ENCODE results near the gene TBATA.

Gene TBATA

GRCh38 chr10:70738761-70739121 is 46.4 kb downstream of the TBATA start:
- no peak overlapping the region for H3K27ac ChIP-seq
- TF ChIP-seq CTCF (IDR thresholded peaks at IDR 0.05) = no peak

- no peak for TF ChIP-seq ZFX (IDR thresholded peaks at IDR 0.05; ENCODE audit: borderline replicate concordance)
- no peak for TF ChIP-seq CTCF (IDR thresholded peaks at IDR 0.05)
Observed at GRCh38 chr10:70738006-70738760, 47.0 kb downstream of the TBATA start.

GRCh38 chr10:70737250-70737649 is 47.9 kb downstream of the TBATA start:
- no peak overlapping the region for H3K27ac ChIP-seq
- no peak for TF ChIP-seq CTCF (IDR thresholded peaks at IDR 0.05)

More at GRCh38 chr10:70738006-70738760, 47.0 kb downstream of the TBATA start:
- H3K27ac ChIP-seq = no peak overlapping the region

GRCh38 chr10:70736525-70736924 is 48.7 kb downstream of the TBATA start:
- TF ChIP-seq ZFX (IDR thresholded peaks at IDR 0.05; ENCODE audit: borderline replicate concordance) (no peak), CTCF (IDR thresholded peaks at IDR 0.05) (no peak)
- H3K27ac ChIP-seq = no peak overlapping the region

GRCh38 chr10:70735161-70735560 is 50.0 kb downstream of the TBATA start:
- TF ChIP-seq CTCF (IDR thresholded peaks at IDR 0.05) = no peak
- no peak for TF ChIP-seq ZFX (IDR thresholded peaks at IDR 0.05; ENCODE audit: borderline replicate concordance)
- H3K27ac ChIP-seq = no peak overlapping the region

GRCh38 chr10:70733051-70733450 is 52.1 kb downstream of the TBATA start:
- no peak overlapping the region for H3K27ac ChIP-seq
- TF ChIP-seq CTCF (IDR thresholded peaks at IDR 0.05) (no peak), ZFX (IDR thresholded peaks at IDR 0.05; ENCODE audit: borderline replicate concordance) (no peak)

GRCh38 chr10:70732569-70732968 is 52.6 kb downstream of the TBATA start:
- H3K27ac ChIP-seq = no peak overlapping the region
- no peak for TF ChIP-seq ZFX (IDR thresholded peaks at IDR 0.05; ENCODE audit: borderline replicate concordance)
- no peak for TF ChIP-seq CTCF (IDR thresholded peaks at IDR 0.05)

Data from 22Rv1 (cell line).